NOMO-1 treated with dmso at 0.1 percent for 144 hours (cell line): Measurements from ENCODE around the gene CYP8B1.
"Not testable (repeated sequence)": the region's sequence is repeated elsewhere in the genome, so short reads cannot be mapped to it uniquely, and the experiment has no call there.

Source experiments
- DNase-seq: peaks from one replicate; lab custom pipeline; 2025; ENCODE audit not compliant: unreplicated experiment; lab: John Stamatoyannopoulos, UW

The CYP8B1 gene

GRCh38 chr3:42886294-42886822 is 10.7 kb upstream of the CYP8B1 start:
- no peak for DNase-seq

- no peak for DNase-seq
Observed at GRCh38 chr3:42884324-42884723, 8.6 kb upstream of the CYP8B1 start.

- not testable (repeated sequence) for DNase-seq
Observed at GRCh38 chr3:42883251-42883930, 7.7 kb upstream of the CYP8B1 start.

- DNase-seq: peak; percentile 89
Observed at GRCh38 chr3:42880601-42881451, 5.1 kb upstream of the CYP8B1 start.

- no peak for DNase-seq
Observed at GRCh38 chr3:42880183-42880582, 4.5 kb upstream of the CYP8B1 start.

- no peak for DNase-seq
Observed at GRCh38 chr3:42877881-42878280, 2.2 kb upstream of the CYP8B1 start.

- DNase-seq: no peak
Observed at GRCh38 chr3:42876940-42877720, 1.5 kb upstream of the CYP8B1 start.

- no peak for DNase-seq
Observed at GRCh38 chr3:42876401-42876800, 722 bp upstream of the CYP8B1 start.

- no peak for DNase-seq
Observed at GRCh38 chr3:42874749-42875148, 930 bp downstream of the CYP8B1 start.

GRCh38 chr3:42873221-42873982 is 2.3 kb downstream of the CYP8B1 start:
- DNase-seq: no peak

GRCh38 chr3:42872718-42873117 is 3.0 kb downstream of the CYP8B1 start:
- no peak for DNase-seq

GRCh38 chr3:42871592-42872196 is 4.0 kb downstream of the CYP8B1 start:
- no peak for DNase-seq

GRCh38 chr3:42868841-42869240 is 6.8 kb downstream of the CYP8B1 start:
- no peak for DNase-seq

- no peak for DNase-seq
Observed at GRCh38 chr3:42867138-42867537, 8.5 kb downstream of the CYP8B1 start.

- DNase-seq: no peak
Observed at GRCh38 chr3:42865256-42865655, 10.4 kb downstream of the CYP8B1 start.

- no peak for DNase-seq
Observed at GRCh38 chr3:42864321-42864950, 11.2 kb downstream of the CYP8B1 start.

- DNase-seq: no peak
Observed at GRCh38 chr3:42856544-42856943, 19.1 kb downstream of the CYP8B1 start.

- no peak for DNase-seq
Observed at GRCh38 chr3:42855547-42856380, 19.9 kb downstream of the CYP8B1 start.

GRCh38 chr3:42855219-42855546 is 20.5 kb downstream of the CYP8B1 start:
- DNase-seq: no peak
